HG03575 (cell line): ENCODE measurements around the gene SMPX.

ENCODE experiments used
- ATAC-seq: cut with Tn5 transposase; IDR thresholded peaks from one replicate; pipeline ENCODE4 v1.9.1; 2021; ENCODE audit not compliant: unreplicated experiment, insufficient number of reproducible peaks, low FRiP score; ENCODE audit errors: extremely low read depth

The SMPX gene

DNA sequence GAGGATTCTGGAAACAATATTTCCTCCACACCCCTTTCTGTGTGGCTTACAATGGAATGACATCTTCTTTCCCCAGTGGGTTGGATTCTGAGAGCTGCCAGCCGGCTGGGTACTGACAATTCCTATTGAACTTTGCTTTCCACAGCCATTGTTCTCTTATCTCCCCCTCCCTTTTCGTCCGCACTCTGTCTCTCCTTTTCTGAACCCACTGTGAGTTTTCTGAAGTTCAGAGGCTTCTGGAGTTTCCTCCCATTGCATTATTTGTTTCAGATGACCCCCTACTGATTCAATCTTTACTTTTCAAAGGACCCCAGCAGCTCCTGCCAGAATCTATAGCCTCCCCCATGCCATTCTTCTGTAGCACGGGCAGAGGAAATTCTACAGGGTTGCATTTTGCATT lies 10.4 kb downstream of the SMPX start:
- ATAC-seq: no peak

- ATAC-seq: no peak
Measured at GRCh38 chrX:21745756-21746155, 12.2 kb downstream of the SMPX start.

DNA sequence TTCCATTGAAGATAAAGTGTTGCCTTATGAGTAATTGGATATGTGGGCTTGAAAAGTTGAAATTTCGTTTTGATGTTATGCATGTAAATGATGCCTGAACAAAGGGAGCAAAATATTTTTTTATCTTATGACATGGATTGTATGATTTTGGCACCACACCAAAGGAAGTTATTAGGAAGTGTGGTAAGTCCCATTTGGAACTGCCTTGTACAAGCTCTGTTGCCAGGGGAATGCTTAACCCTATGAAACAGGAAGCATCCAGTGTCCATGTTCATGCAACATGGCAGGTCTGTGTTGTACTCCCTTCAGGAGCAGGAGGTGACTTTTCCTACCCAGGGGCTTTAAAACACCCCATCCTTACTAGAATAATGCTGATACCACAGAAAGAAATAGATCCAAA lies 13.2 kb downstream of the SMPX start:
- no peak for ATAC-seq

- no peak for ATAC-seq
Measured at GRCh38 chrX:21744060-21744459, 13.9 kb downstream of the SMPX start.

GRCh38 chrX:21741869-21742701 lies 15.8 kb downstream of the SMPX start:
- ATAC-seq: no peak

DNA sequence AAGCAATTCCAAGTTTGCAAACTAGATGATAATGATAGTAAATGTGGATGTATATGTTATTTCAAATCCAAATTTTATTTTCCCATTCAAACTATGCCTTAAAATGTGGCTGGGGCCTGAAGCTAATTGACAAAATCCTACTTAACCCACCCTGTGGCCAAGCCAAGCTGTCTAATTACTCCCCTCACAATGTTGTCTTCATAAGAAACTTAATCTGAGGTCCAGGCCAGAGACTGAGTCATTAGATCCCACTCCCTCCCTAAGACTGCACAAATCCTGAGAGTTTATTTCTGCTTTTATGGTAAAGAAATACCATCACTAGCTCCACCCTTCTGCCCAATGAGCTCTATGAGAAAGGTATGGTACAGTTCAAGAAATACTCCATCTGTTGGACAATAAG lies 16.6 kb downstream of the SMPX start:
- ATAC-seq: no peak

- ATAC-seq: no peak
Measured at GRCh38 chrX:21740329-21741274, 17.3 kb downstream of the SMPX start.

- no peak for ATAC-seq
Measured at GRCh38 chrX:21738950-21739287, 19.0 kb downstream of the SMPX start.

DNA sequence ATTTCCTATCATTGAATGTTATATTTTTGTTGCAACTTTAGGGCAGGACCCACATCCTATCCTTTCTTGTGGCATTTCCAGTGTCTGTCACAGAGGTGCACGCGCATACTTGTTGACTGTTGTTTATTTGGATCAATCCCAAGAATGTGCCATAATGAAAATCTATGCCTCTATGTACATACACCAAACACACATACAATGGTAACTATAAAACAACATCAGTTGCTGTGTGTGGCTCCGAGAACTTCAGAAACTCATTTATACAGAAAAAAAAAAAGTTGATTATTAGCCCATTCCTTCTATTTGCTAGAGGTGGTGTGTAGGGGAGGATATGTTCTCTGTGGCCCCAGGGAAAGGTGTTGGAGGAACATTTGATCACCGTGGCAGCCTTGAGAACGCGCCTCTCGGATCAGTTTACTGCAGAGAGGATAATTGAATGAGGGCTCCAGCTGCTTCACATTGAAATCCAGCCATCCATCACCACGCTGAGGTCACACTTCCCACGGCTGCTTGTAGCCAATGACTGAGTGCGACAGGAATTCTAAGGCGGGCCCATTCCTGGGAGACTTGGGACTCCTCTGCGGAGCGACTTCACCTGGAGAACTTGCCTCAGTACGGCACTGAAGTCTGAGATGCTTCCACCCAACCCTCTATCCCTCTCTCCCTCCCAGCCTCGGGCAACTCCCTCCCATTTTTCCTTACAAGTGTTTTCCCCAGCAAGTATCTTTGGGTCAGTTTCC lies 19.5 kb downstream of the SMPX start:
- no peak for ATAC-seq

DNA sequence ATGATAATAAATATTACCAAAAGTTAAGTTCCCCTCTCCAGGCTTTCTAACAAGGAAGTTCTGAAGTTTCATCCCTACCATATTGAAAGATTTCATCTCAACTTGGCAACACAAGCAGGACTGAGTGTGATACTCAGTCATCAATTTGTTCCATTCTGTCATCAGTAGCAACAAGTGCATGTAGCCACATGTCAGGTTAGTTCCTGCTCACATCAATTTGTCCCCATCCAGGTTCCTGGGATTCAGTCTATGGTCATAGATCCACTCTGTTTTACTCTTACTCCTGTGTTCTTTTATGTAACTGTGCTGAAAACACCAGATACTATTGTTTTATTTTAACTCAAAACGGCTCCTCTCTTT lies 22.2 kb downstream of the SMPX start:
- ATAC-seq: no peak

GRCh38 chrX:21735038-21735767 lies 22.7 kb downstream of the SMPX start:
- no peak for ATAC-seq

- no peak for ATAC-seq
Measured at GRCh38 chrX:21734175-21734574, 23.7 kb downstream of the SMPX start.

GRCh38 chrX:21733705-21734104 lies 24.2 kb downstream of the SMPX start:
- no peak for ATAC-seq

DNA sequence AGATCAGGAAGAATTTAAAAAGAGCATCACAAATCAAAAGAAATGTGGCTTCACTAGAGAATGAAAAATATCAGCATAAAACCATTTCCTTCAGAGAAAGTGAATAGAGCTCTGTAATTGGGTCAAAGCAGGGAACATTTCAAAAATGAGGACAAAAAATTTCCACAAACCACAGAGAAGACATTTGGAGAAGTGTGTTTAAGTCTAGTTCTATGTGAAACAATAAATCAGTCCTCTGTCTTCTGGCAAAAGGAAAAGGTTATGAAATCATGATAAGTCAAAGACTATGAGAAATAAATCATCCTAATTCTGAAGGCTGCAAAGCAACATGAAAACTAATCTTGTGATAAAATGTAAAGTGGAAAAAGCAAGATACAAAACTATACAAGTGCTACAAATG lies 27.9 kb downstream of the SMPX start:
- no peak for ATAC-seq

GRCh38 chrX:21728276-21728968 lies 29.5 kb downstream of the SMPX start:
- ATAC-seq: no peak

GRCh38 chrX:21725916-21726315 lies 32.0 kb downstream of the SMPX start:
- no peak for ATAC-seq

GRCh38 chrX:21725496-21725895 lies 32.4 kb downstream of the SMPX start:
- ATAC-seq: no peak

GRCh38 chrX:21723814-21724213 lies 34.1 kb downstream of the SMPX start:
- ATAC-seq: no peak
